ENCODE results near the gene SPNS3. TPM values are rescaled to one million over a fixed set of nuclear protein-coding genes. Genes with fewer than 3 reads are reported as not detected.

Gene SPNS3
- total RNA-seq, 3 donors from 2014 or later: 0.38 to 0.72 TPM; not detected in 1

- Histone ChIP-seq H3K9me3 (no peaks in the 10 kb centered on the region), H3K36me3 (ENCODE audit: low read depth) (no peaks in the 10 kb centered on the region), H3K4me3 (no peak overlapping the region), H3K4me1 (ENCODE audit: low read depth) (peaks cover 8% of the 10 kb centered on the region)
- no peak for TF ChIP-seq CTCF (IDR thresholded peaks at IDR 0.05)
- intact Hi-C loops (cut with DNase I, micrococcal nuclease): no loop called here
- DNase-seq (no peak), ATAC-seq (no peak)
Measured at GRCh38 chr17:4487296-4487695, 53.6 kb downstream of the SPNS3 start.

DNA sequence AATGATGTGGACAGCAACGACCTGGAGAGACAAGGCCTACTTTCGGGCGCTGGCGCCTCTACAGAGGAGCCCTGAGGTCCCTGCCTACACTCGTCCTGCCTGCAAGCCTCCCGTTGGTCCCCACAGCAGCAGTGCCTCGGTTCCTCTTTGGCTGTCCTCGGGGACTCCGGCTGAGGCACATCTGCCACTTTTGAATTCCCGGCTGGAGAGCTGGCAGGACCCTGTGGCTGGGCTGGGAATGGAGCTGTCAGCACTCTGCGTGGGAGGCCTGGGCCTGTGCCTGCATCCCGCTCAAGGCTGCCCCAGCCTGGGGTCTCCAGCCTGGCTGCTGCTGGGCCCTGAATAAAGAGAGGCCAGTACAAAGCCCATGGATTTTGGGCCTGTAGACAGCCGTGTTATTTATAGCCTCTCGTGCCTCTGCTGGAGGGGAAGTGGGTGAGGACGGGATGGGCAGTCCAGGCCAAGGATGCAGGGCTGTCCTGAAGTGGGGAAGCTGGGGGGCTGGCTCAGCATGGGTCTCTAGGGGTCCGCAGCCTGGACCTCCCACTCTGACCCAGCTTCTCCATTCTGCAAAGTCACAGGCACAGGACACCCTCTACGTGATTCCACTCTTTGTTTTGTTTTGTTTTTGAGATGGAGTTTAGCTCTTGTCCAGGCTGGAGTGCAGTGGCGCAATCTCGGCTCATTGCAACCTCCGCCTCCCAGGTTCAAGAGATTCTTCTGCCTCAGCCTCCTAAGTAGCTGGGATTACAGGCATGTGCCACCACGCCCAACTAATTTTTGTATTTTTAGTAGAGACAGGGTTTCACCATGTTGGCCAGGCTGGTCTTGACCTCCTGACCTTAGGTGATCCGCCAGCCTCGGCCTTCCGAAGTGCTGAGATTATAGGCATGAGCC lies 54.3 kb downstream of the SPNS3 start:
- H3K36me3 ChIP-seq (ENCODE audit: low read depth): no peaks in the 10 kb centered on the region
- H3K9me3 ChIP-seq: no peaks in the 10 kb centered on the region
- intact Hi-C loops (cut with DNase I, micrococcal nuclease): no loop called here
- H3K4me3 ChIP-seq: no peak overlapping the region
- no peak for TF ChIP-seq CTCF (IDR thresholded peaks at IDR 0.05)
- DNase-seq (no peak), ATAC-seq (no peak)
- H3K4me1 ChIP-seq (ENCODE audit: low read depth): peaks cover 12% of the 10 kb centered on the region

DNA sequence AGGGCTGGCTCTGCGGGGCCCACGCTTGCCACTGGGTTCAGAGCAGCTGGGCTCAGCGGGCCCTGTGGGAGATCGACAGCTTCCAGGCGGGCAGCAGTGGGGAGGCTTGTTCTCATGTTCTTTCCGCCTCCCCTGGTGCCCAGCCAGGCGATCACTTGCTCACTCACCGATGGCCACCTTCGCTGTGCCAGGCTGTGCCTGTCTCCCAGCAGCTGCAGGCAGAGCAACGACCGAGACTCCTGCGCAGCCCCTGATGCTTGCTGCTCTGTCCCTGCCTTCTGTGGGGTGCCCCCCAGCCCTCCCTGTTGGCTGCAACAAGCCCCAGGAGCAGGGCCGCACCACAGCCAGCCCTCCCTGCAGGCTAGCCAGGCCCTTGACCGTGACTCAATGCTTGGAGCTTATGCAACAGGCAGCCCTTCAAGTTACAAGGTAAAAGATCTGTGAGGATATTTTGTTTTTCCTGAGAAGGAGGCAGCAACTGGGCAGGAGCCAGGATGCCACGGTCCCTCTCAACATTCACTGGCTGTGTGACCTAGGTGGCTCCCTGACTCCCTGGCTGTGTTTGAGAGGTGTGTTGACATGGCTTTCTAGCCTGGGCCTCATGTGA lies 55.4 kb downstream of the SPNS3 start:
- ATAC-seq: no peak
- TF ChIP-seq CTCF (IDR thresholded peaks at IDR 0.05): no peak

GRCh38 chr17:4490109-4490591 lies 56.4 kb downstream of the SPNS3 start:
- Histone ChIP-seq H3K36me3 (ENCODE audit: low read depth) (no peaks in the 10 kb centered on the region), H3K4me1 (ENCODE audit: low read depth) (peaks cover 12% of the 10 kb centered on the region), H3K9me3 (no peaks in the 10 kb centered on the region), H3K4me3 (no peak overlapping the region)
- peak; percentile 20 for ATAC-seq
- DNase-seq: no peak
- intact Hi-C loops (cut with DNase I, micrococcal nuclease): no loop called here
- TF ChIP-seq CTCF (IDR thresholded peaks at IDR 0.05): no peak

More for the DNA sequence above, 55.4 kb downstream of the SPNS3 start:
- no peak for DNase-seq
- no peak overlapping the region for H3K4me3 ChIP-seq
- H3K9me3 ChIP-seq: no peaks in the 10 kb centered on the region
- H3K36me3 ChIP-seq (ENCODE audit: low read depth): no peaks in the 10 kb centered on the region
- intact Hi-C loops (cut with DNase I, micrococcal nuclease): no loop called here
- peaks cover 12% of the 10 kb centered on the region for H3K4me1 ChIP-seq (ENCODE audit: low read depth)

DNA sequence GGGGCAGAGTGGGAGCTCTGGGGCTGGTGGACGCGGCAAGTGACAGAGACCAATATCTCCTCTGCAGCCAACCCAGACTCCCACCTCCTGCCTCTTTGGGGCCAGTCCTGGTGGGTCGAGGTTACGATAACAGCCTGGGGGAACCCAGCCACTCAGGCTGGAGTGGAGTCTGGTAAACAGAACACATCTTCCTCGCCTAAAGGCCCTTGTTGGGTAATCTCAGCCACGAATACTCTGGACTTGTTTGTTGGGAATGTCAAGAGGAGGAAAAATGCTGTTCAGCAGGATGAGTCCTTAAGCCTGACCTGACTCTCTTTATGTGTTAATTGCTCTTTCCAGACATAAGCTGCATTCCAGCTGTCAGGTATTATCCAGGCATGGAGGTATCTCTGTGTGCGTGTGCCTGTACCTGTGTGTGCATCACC lies 56.9 kb downstream of the SPNS3 start:
- intact Hi-C loops (cut with DNase I, micrococcal nuclease): no loop called here
- TF ChIP-seq CTCF (IDR thresholded peaks at IDR 0.05): no peak
- H3K36me3 ChIP-seq (ENCODE audit: low read depth): no peaks in the 10 kb centered on the region
- peaks cover 12% of the 10 kb centered on the region for H3K4me1 ChIP-seq (ENCODE audit: low read depth)
- H3K9me3 ChIP-seq: no peaks in the 10 kb centered on the region
- no peak for ATAC-seq
- DNase-seq: no peak
- no peak overlapping the region for H3K4me3 ChIP-seq

Data from mucosa of descending colon (tissue), 3 donors.